HG02938 (cell line): ENCODE measurements around the gene SORBS2.

Experiments used
- ATAC-seq: cut with Tn5 transposase; IDR thresholded peaks from one replicate; pipeline ENCODE4 v1.9.1; 2021; ENCODE audit warnings: mild to moderate bottlenecking, moderate library complexity; ENCODE audit not compliant: unreplicated experiment

Gene SORBS2

DNA sequence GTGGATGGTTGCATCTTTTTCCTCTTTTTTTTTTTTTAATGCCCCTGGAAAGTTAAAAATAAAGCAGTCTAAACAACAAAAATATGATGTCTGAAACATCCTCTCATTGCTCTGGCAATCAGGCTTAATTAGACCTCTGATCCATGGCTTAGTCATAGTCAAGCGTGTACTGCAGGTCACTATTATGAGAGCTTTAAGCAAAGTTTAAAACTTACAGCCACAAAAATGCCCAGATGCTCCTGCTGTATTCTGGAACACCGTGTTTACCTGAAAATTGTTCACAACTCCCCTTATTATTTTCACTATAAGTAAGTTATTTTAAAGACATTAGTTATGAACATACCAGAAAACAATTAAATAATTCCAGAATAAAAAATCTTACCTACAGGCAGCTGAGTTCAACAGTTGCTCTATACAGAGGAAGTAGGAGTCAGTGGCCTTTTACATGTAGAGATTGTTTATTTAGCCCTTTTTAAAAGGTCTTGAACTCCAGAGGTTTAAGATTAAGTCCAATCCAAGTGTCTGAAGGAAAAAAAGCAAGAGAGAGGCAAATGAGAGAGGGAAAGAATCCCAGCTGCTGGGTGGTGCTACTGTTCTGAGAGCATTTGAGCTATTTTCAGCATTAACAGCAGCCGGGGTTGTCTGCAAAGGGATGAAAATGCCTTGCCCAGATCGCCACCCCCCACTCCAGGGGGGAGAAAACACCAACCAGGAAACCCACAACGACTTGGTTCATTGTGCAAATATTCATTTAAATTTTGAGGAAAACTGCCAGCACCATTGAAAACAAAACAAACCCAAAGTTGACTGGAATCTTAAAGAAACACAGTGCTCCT, 36.9 kb downstream of the SORBS2 start:
- no peak for ATAC-seq

DNA sequence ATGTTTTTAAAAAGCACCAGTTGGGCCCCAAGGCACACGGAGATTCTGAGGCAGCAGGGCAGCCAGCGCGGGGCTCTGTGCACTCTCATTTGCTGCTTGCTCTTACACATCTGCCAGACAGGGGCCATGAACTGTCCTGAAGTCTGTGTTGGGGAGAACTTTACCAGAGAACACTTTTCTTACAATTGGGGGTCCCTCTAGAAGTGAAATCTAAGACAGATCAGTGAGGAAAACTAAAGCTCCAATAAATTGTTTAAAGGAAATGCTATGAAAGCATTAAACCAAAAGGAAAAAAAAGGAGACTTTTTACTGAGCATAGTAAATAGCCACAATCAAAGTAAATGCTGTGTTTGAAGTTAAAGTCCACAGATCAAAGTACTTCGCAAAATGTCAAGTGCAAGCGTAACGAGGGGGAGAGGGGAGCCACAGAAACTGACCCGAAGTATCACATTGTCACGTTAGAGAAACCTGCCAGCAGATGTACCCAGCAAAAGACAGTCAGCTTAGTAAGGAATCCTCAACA, 37.8 kb downstream of the SORBS2 start:
- ATAC-seq, result no peak

DNA sequence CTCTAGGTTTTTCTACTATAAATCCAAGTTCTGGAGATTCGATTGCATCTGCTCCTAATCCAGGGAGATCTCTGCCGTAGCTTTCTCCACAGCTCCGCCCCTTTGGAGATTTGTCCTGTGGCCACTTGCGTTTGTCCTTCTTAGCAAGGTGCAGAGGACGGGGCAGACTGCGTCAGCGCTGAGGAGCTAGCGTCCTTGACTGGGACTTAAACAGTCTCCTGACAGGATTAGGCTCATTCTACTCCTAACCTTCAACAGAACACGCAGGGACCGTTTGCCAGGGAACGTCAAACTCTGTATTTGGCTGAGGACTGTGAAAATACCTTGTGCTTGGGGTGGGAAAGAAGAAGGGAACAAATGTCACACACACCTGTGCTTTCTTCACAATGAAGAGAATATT, 38.6 kb downstream of the SORBS2 start:
- no peak for ATAC-seq

DNA sequence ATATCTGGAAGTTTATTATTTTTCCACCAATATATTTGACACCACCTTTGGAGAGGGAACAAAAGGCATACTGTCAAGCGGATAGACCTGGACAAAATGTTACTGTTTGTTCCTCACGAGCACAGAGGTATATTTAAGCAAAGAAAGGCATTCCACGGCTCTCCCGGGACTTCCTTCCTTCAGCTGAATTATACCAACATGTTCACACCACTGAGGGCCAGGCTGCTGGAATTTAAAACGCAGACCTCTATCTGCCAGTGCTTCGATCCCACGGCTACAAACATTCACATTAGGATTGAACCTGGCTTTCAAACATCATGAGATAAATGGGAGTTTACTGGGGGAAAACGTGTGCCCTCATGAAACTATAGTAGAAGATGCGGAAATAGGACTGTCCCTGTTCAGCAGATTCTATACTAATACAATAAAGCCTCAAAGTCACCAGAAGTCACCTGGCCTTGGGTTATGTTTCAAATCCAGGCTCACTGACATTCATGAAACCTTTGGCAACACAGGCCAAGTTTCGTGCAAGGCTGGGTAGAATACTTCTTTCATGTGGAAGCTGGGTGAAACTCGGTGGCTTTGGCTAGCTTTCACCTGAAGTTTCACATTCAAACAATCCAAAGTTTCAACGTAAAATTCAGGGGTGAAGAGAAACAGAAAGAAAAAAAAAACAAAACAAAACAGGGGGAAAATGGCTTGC, 39.5 kb downstream of the SORBS2 start:
- no peak for ATAC-seq

DNA sequence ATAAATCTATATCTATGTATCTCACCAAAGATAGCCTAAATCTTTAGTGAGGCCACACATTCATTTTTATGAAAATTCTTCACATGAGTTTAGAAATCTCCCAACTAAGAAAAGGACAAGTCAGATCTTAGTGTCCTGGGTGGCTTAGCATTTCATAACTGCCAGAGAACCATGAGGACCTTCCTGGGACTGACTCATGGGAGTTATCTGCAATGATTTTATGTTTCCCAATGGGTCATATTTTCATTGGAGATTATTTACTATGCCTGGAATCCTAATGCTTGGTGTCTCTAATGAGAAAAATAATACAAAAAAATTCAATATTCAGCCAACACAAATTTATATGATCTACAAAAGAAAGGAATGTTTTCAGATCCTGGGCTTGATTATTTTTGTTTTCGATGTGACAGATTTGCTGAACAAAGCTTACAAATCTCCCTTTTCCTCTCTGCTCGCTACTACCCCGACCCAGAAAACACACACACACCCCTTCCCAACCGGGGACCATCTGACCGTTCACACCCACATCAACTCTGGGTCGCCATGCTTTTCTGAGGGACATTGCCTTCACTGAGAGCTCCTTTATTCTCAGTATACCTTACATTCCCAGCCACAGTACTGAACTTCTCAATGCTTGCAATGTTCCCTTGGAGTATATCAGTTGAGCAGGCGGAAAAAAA, 40.1 kb downstream of the SORBS2 start:
- no peak for ATAC-seq

DNA sequence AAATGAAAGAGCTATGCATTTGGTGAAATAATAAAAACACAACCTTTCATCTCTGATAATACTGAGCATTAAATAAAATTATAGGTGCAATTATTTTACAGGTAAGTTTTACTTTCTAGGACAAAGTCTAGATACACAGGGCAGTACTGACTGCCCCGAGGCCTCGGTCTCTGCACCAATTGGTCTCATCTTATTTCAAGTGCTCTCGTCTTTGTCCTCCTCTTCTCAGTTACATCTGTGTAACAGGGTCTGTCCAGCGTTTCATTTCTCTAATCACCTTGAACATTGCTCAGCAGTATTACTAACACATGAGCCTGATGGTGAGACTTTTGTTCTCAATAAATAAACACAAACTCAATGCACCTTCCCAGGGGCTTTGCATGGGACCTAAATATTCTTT, 44.5 kb downstream of the SORBS2 start:
- no peak for ATAC-seq

DNA sequence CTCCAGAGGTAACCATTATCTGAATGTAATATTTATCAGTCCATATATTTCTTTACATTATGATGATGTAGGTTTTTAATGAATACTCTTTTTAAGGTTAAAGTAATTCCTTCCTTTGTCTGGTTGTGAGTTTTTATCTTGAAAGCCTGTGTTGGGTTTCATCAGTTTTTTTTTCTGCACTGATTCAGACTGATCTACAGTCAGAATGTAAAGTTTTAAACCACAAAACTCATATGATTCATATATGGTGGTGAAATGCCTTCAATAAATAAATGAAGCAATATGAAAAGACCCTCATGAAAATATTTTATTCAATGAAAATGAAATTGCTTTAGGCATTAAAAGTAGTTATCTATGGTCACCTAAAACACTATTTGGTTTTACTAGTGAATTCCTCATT, 47.1 kb downstream of the SORBS2 start:
- no peak for ATAC-seq

DNA sequence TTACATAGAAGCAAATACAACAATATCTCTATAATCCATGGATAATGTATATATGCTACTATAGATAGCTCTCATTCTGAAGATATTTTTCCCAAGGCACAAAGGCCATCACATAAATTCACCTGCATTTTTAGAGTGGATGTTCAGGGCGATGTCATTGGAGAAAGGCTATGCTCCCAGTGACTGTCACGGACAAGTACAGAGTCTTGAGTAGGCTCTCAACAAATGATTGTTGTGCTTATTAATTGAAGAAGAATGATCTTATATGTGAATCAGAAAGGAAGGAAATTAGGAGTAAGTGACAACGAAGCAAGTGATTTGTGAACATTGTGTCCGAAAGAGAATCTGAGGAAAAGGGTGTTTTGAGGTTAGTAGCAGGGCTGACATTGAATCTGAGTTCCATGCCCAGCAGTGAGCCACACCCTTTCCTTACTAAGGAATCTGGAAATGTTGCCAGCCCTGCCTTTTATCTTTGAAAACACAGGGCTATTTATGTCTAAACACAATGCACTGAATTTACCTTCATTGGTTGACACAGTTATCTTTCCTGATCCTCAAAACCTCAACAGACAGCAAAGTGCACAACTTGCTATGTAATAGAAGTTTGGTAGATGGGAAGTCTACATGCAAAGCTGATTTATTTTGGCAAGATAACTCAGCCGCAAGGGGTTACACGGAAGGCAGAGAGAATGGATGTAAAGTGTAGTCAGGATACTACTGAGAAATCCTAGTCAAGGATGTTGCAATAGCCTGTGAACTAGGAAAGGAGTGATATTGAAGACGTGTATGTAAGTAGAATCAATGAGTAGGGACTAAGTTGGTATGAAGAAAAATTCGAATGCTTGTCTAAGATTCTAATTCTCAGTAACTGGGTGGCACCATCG, 50.4 kb downstream of the SORBS2 start:
- no peak for ATAC-seq

DNA sequence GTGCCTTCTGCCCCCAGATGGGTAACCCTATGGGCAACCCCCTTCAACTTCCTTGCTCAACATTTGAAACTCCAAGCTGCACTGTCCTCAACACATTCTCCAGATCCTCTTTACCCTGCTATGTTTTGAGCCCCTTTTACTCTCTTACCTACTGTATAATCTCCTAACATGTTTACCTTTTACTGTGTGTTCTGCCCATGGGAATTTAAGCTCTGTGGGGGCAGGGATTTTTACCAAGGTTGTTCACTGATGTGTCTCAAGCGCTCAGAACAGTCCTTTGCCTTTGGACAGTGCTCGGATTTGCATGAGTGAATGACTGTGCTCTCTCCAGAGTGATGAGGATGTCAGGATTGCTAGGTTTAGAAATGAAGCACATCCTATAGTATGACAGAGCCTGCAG, 53.2 kb downstream of the SORBS2 start:
- ATAC-seq, result no peak

DNA sequence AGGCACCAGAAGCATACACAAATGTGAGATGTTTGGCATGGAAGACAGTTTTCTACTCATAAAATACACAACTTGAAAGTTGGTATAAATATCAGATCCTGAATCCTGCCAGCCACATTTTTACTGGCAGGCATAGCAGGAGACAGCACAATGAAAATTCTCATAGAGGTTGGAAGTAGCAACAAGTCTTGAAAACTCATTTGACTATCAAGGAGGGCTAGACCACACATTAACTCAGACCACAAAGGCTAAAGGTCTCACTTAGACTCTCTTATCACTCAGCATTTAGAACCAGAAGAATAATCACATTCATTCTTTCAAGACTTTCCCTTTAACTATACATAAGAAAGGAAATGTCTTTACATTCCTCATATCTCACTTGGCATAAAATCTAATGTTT, 56.5 kb downstream of the SORBS2 start:
- no peak for ATAC-seq

DNA sequence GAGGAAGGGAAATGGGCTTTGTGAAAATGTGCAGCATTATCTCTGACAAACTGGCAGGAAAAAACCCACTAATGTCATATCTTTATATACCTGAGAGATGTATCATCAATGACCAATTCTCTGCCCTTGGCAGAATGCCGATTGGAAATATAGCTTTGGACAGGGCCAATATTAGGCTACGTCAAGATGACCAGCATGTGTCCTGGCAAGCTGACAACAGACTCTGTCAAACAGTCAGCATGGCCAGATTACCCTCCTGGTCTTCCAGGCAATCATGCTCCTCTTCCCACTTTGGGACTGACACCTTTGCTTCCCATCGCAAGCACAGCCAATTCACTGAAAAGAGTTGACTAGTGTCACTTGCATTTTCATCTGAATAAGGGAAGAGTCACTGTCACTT, 57.0 kb downstream of the SORBS2 start:
- ATAC-seq, result no peak

DNA sequence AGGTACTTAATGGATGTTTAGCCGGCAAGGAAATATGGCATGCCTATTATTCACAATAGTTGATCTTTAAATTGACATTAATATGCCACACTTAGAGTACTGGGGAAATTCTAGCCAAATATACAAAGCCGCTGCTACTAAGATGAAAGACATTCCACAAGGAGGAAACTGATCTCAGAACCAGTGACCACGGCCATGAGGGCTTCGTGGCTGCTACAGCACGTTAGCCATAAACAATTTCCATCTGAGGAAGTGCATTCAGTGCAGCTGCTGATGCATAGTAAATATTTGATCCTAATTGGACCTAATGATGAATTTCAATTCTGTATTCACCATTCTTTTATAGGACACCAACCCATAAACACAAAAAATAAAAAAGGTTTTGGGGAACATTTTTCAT, 59.1 kb downstream of the SORBS2 start:
- no peak for ATAC-seq

DNA sequence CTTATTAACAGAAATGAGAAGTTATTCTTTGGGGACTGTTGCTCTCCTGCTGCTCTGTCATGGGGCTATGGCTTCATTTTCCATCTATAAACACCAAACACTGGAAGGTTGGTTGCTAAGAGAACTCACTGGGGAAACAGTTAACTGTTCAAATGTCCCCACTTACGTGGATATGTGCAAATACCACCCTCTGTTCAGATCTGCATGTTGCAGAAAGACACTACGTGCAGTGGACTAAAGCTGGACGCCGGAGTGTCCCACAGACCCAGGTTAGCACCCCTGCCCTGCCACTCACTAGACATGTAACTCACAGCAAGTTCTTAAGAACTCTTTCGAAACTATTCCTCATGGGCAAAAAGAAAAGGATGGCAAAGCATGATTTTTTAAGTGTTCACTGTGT, 62.1 kb downstream of the SORBS2 start:
- no peak for ATAC-seq

DNA sequence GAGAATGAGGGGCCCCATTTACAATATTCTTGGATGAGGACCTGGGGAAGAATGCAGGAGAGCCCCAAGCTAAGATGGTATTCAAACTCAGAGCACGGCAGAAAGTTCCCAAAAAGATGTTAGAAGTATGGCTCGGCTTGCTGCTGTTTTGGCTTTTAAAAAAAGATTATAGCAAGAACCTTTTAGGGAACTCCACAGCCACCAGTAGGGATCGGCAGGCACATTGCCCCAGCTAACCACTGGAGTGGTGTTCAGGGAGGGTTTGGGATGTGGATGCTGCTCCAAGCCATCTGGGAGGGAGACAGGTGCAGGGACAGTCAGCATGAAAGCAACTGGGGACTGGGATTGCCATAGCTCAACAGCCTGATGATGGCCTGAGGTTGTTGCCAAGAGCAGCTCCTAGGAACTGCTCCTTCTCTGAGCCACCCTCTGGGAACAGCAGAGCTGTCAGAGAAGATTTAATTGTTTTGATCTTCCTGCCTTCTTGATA, 63.0 kb downstream of the SORBS2 start:
- no peak for ATAC-seq

DNA sequence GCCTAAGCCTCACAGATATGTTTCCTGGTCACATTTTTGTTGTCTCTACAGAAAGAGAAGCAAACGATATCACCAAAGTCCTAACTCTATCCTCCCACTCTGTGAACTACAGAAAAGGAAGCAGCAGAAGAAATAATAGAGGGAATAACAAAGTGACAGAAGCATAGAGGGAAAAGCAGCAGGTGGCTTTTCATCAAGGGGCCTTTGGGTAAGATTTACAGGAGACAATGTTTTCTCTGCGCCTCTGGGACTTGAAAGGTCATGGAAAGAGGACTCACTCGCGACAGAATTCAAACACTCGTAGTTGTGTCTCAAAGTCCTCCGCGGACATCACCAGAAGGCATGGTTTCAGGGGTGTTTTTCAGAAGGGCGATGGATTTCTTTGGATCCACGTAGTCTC, 66.1 kb downstream of the SORBS2 start:
- no peak for ATAC-seq

DNA sequence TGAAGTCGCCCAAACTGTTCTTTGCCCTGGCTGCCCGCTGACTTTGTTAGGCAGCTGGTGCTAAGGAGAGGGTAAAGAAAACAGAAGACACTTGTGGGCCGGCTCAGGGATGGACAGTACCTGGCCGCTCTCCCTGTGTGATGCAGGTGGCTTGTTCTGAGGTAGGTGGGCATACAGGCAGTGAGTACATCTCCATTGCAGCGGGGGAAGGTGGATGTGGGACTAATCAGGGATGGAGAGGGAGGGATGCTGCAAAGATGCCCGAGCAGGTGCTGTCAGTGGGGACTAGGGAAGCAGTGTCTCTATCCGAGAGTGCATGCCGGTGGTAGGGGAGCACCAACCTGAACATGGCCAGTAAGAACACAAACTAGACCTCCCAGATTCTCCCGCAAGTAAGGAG, 67.0 kb downstream of the SORBS2 start:
- no peak for ATAC-seq

DNA sequence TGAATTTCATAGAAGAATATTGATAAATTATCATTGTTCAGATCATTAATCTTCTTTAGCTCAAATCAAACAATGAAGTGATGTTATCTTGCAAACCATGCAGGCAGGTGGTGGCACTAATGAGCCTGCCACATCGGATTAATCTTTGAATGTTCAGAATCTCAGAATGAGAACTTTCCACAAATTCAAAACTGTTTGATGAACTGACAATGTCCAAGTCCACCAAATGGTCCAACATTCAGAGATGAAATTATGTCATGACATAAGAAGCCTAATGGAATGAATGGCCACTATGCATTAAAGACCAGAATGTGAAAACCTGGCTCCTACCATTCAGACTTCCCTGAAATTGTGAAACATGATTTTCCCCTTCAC, 67.5 kb downstream of the SORBS2 start:
- ATAC-seq, result no peak

DNA sequence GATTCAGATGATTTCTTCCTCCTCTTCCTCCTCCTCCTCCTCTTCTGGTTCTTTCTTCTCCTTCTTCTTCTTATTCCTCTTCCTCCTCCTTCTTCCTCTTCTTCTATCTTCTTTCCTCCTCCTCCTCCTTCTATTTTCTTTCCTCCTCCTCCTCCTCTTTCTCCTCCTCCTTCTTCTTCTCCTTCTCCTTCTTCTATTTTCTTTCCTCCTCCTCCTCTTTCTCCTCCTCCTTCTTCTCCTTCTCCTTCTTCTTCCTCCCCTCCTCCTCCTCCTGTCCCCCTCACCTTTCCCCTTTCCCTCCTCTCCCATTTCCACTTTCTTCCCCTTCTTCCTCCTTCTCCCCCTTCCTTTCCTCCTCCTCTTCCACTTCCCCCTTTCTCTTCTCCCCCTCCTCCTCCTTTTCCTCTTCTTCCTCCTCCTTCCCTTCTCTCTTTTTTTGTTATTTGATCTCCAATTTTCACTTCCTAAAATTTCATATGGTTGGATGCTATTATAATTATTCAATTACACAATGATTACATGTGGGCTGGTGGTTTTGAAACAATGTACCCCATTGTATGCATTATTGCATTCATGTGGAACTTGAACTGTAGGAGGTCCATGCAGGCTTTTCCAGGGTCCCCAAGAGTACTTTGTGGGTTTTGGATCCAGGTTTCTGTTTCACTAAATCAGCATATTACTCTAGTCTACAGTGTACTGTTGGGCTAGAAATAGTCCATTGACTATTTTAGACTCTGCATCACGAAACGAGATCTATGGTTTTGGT, 68.1 kb downstream of the SORBS2 start:
- ATAC-seq, result no peak

DNA sequence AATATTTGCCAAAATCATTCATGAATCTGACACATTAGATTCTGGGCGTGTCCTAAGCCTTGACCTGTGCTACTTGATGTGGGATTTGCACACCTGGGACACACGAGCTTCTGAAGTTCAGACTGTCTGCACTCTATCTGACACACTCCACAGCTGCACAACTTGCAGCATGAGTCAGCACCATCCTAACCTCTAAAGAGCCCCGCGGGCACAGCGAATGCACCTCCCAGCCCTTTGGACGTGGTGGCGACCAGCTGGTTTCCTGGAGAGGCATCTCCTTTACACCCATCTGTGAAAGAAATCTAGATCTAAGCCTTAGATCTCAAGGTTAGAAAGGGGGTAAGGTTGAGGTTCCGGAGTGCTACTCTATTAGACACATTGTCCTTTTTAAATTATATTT, 69.2 kb downstream of the SORBS2 start:
- ATAC-seq, result no peak

DNA sequence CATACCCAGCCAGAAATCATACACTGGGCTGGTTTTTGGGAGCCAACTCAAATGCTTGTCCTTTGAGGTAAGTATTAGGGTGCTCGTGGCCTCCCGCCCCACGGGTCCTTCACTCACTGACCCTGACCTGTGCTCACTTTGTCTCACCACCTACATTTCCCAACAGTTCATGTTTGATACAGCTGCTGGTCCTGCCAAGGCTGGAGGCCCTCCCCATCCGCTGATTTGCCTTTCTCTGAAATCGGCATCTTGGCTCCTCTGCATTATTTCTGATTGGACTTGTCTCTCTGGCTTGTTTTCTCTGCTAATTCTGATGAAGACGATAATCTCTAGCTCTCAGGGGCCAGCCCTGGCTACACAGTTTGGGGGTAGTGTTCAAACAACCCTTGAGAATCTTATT, 70.2 kb downstream of the SORBS2 start:
- no peak for ATAC-seq
